ENCODE data around the gene CLCN1. TPM values are rescaled to one million over a fixed set of nuclear protein-coding genes. Genes with fewer than 3 reads are reported as not detected.

Gene CLCN1
- total RNA-seq, 2 donors from 2014 or later: 0.10 TPM; not detected in 1

DNA sequence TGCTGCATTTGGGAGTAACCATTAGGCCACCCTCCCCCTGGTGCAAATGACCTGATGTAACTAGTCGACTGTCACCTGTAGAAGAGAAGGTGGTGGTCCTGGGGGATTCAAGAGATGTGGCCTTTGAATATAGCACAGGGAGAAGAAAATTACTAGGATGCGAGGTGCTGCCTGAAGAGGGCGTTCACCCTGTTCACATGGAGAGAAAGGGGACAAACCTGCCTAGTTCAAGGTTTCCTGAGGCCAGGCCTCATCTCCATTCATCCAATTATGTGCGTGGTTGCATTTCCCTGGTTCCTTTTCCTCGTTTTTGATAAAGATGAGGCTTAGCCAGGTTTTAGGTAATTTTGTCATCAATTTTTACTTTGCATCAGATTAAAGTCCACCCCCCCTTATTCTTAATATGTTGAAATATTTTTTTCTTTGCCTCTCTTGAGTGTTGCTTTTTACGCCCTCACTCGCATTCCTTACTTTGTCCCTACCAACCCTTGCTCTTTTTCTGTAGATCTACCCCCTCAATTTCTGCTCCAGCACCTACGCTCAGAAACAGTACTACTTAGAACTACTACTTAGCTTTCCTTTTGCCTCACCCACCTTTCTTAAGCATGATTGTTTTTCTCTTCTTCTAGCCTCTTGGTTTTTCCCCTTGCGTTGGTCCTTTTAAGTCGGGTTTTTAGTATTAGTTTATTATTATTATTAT, 13.7 kb downstream of the CLCN1 start:
- ATAC-seq (no peak), DNase-seq (ENCODE audit: low spot score) (no peak)
- Mint-ChIP-seq H3K36me3 (no peaks in the 10 kb centered on the region), H3K4me3 (no peak overlapping the region), H3K9me3 (no peaks in the 10 kb centered on the region), H3K27me3 (peaks cover 0 to 2% of the 10 kb centered on the region in 2 donors), H3K27ac (no peak overlapping the region), H3K4me1 (ENCODE audit: low read depth in 2 of 2) (peaks cover 12 to 15% of the 10 kb centered on the region in 2 donors)

DNA sequence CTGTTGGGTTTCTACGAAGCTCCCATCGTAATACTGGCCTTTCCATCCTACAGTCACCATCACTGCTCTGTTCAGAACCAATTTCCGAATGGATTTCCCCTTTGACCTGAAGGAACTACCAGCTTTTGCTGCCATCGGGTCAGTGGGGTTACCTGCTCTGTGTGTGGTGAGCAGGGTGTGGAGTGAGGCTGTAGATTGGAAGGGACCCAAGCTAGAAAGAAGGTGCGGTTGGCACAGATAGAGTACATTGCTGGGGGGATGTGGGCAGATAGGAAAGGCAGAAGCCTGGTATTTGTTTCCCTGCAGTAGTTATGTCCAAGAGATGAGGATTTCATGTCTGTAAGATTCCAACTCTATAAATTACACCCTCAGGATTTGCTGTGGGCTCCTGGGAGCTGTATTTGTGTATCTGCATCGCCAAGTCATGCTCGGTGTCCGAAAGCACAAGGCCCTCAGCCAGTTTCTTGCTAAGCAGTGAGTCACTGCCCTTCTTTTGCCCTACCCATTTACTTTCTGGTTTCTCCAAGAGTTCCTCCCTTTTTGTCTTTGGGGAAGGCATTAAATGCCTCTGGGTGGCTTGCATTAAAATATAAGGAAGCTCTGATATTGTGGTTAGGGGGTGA, 15.4 kb downstream of the CLCN1 start:
- ATAC-seq (no peak), DNase-seq (ENCODE audit: low spot score) (no peak)
- Mint-ChIP-seq H3K27ac (no peak overlapping the region), H3K9me3 (no peaks in the 10 kb centered on the region), H3K27me3 (peaks cover 6 to 7% of the 10 kb centered on the region in 2 donors), H3K4me3 (no peak overlapping the region), H3K4me1 (ENCODE audit: low read depth in 2 of 2) (peaks cover 0 to 3% of the 10 kb centered on the region in 2 donors), H3K36me3 (no peaks in the 10 kb centered on the region)

DNA sequence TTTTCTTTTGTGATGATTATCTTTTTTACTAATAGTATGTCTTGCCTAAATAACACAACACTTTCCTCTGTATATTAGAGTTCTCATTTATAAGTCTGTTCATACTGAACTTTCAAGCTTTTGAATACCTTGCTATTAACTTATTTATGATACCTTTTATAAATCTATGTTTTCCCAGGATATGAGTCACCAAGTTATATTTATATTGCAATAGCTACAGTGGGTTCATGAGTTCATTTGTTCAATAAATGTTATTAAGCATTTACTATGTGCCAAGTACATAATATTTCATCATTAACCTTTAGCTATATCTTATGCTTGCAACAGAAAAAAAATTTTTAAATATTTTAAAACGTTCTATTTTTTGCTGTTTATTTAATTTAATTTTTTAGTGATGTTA, 18.3 kb downstream of the CLCN1 start:
- H3K27ac Mint-ChIP-seq: no peak overlapping the region
- H3K36me3 Mint-ChIP-seq: no peaks in the 10 kb centered on the region
- DNase-seq (ENCODE audit: low spot score) (no peak), ATAC-seq (no peak)
- H3K4me1 Mint-ChIP-seq (ENCODE audit: low read depth in 2 of 2): no peaks in the 10 kb centered on the region
- no peaks in the 10 kb centered on the region for H3K9me3 Mint-ChIP-seq
- no peak overlapping the region for H3K4me3 Mint-ChIP-seq
- peaks cover 9 to 14% of the 10 kb centered on the region in 2 donors for H3K27me3 Mint-ChIP-seq

DNA sequence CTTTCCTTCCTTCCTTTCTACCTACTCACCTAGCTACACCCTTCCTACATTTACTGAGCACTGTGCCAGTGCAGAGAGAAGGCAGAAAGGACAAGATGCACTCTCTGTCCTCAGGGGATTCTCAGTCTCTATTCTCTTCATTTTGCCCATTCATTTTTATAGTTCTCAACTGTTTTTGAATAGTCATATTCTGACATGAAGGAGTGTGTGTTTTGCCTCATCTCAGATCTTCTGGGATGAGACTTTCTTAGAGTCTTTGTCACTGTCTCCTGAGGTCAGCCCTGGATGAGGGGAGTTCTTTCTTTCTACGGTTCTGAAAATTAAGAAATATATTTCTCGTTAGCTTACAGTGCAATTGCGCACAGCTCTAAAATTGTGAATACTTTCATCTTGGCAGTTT, 21.3 kb downstream of the CLCN1 start:
- Mint-ChIP-seq H3K9me3 (no peaks in the 10 kb centered on the region), H3K4me1 (ENCODE audit: low read depth in 2 of 2) (no peaks in the 10 kb centered on the region), H3K27me3 (peaks cover 14 to 23% of the 10 kb centered on the region in 2 donors), H3K27ac (no peak overlapping the region), H3K36me3 (no peaks in the 10 kb centered on the region), H3K4me3 (no peak overlapping the region)
- DNase-seq (ENCODE audit: low spot score): no peak
- no peak for ATAC-seq

DNA sequence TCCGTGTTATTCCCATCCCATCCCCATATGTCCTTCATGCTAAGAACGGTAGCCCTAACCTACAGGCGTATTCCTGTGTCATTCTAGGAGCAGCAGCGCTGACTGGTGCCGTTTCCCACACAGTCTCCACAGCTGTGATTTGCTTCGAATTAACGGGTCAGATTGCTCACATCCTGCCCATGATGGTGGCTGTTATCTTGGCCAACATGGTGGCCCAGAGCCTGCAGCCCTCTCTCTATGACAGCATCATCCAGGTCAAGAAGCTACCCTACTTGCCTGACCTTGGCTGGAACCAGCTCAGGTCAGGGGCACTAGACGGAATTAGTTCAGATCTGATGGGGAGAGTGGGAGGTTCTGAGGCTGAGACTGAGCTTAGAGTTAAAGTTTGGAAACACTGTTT, 25.9 kb downstream of the CLCN1 start:
- ATAC-seq: no peak
- DNase-seq (ENCODE audit: low spot score): no peak
- Mint-ChIP-seq H3K36me3 (no peaks in the 10 kb centered on the region), H3K9me3 (no peaks in the 10 kb centered on the region), H3K27me3 (peaks cover 19 to 21% of the 10 kb centered on the region in 2 donors), H3K4me1 (ENCODE audit: low read depth in 2 of 2) (peaks cover 8 to 9% of the 10 kb centered on the region in 2 donors), H3K4me3 (no peak overlapping the region), H3K27ac (no peak overlapping the region)

DNA sequence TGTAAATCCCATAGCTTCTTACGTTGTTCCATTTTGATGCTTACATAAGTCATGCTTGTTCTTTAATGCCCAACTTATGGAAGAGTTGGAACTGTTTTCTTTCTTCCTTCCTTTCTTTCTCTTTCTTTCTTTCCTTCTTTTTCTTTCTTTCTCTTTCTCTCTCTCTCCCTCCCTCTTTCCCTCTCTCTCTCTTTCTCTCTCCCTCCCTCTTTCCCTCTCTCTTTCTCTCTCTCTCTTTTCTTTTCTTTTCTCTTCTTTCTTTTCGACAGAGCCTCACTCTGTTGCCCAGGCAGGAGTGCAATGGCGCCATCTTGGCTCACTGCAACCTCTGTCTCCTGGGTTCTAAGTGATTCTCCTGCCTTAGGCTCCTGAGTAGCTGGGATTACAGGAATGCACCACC, 27.7 kb downstream of the CLCN1 start:
- no peak for ATAC-seq
- Mint-ChIP-seq H3K27ac (no peak overlapping the region), H3K4me3 (no peak overlapping the region), H3K9me3 (no peaks in the 10 kb centered on the region), H3K4me1 (ENCODE audit: low read depth in 2 of 2) (peaks cover 8 to 9% of the 10 kb centered on the region in 2 donors), H3K27me3 (peaks cover 14 to 24% of the 10 kb centered on the region in 2 donors), H3K36me3 (no peaks in the 10 kb centered on the region)
- DNase-seq (ENCODE audit: low spot score): no peak

DNA sequence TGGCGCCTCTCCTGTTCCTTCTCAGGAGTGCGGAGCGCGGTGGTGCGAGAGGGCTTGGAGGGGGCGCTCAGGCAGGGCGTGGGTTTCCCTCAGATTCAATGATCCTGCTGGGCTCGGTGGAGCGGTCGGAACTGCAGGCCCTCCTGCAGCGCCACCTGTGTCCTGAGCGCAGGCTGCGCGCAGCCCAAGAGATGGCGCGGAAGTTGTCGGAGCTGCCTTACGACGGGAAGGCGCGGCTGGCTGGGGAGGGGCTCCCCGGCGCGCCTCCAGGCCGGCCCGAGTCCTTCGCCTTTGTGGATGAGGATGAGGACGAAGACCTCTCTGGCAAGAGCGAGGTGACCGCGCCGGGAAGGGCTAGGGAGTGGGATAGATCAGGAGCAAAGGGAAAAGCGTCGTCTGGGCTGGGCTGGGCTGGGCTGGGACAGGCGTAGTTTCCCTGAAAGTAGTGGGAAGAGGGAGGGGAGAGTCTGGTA, 29.6 kb downstream of the CLCN1 start:
- H3K9me3 Mint-ChIP-seq: no peaks in the 10 kb centered on the region
- H3K4me3 Mint-ChIP-seq: peak overlapping the region; percentile 77
- peaks cover 8 to 9% of the 10 kb centered on the region in 2 donors for H3K4me1 Mint-ChIP-seq (ENCODE audit: low read depth in 2 of 2)
- no peaks in the 10 kb centered on the region for H3K36me3 Mint-ChIP-seq
- DNase-seq (ENCODE audit: low spot score) (peak; percentile 78), ATAC-seq (peak; percentile 93 to 96)
- peak overlapping the region; percentile 53 to 79 for H3K27ac Mint-ChIP-seq
- H3K27me3 Mint-ChIP-seq: peaks cover 10 to 16% of the 10 kb centered on the region in 2 donors

DNA sequence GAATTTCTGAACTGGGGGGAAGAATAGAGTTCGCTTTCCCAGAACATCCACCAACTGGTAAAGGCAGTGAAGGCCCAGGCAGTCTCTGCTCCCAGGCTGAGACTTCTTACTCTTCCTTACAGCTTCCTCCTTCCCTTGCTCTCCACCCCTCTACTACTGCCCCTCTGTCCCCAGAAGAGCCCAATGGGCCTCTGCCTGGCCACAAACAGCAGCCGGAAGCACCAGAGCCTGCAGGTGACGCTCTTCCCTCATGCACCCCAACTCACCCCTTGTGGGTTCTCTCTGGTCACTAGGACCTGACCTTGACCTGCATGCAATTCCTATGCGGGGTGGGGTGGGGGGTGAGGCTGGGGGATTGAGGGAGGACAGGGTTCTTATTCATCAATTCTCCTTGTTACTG, 30.1 kb downstream of the CLCN1 start:
- no peak for DNase-seq (ENCODE audit: low spot score)
- Mint-ChIP-seq H3K9me3 (no peaks in the 10 kb centered on the region), H3K27me3 (peaks cover 8 to 16% of the 10 kb centered on the region in 2 donors), H3K4me1 (ENCODE audit: low read depth in 2 of 2) (peaks cover 8 to 9% of the 10 kb centered on the region in 2 donors), H3K36me3 (no peaks in the 10 kb centered on the region), H3K27ac (no peak overlapping the region), H3K4me3 (peak overlapping the region; percentile 77)
- no peak for ATAC-seq

DNA sequence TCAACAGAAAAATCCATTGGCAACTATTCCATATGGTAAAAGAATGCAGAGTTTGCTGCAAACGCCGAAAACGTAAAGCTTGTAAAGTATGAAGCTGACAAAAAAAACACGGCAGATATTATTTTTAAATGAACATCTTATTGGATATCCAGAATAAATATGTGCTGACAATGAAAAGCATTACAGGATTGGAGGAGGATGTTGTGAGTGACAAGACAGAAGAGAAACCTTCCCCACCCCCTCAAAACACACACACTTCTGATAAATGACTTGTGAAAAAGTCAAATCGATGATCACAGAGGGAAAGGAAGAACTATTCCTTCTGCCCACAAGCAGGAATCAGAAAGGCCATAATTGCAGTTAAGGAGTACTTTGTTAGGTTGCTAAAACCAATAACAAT, 32.0 kb downstream of the CLCN1 start:
- ATAC-seq (no peak), DNase-seq (ENCODE audit: low spot score) (no peak)
- Mint-ChIP-seq H3K4me1 (ENCODE audit: low read depth in 2 of 2) (peaks cover 8 to 9% of the 10 kb centered on the region in 2 donors), H3K27me3 (peaks cover 8 to 16% of the 10 kb centered on the region in 2 donors), H3K27ac (no peak overlapping the region), H3K9me3 (no peaks in the 10 kb centered on the region), H3K4me3 (no peak overlapping the region), H3K36me3 (no peaks in the 10 kb centered on the region)

DNA sequence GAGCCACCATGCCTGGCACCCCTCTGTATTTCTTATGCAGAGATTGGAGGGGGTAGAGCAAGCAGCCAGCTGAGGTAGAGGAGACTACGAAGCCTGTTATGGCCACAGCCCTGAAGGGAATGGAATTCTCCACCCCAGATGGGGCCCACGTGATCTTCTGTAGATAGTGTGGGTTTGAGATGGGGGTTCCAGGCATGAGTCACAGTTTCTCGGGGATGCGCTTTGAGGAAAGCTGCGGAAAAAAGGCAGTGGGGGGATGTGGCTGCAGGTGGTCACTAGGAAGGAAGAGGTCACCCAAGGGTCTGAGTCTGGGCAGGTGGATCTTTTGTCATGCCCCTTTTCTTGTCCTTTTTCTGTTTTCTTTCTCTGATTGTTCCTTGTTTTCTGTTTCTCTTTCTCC, 35.1 kb downstream of the CLCN1 start:
- Mint-ChIP-seq H3K27me3 (peaks cover 8 to 13% of the 10 kb centered on the region in 2 donors), H3K4me3 (no peak overlapping the region), H3K27ac (no peak overlapping the region), H3K4me1 (ENCODE audit: low read depth in 2 of 2) (peaks cover 0 to 4% of the 10 kb centered on the region in 2 donors), H3K9me3 (no peaks in the 10 kb centered on the region), H3K36me3 (no peaks in the 10 kb centered on the region)
- no peak for ATAC-seq
- DNase-seq (ENCODE audit: low spot score): no peak

DNA sequence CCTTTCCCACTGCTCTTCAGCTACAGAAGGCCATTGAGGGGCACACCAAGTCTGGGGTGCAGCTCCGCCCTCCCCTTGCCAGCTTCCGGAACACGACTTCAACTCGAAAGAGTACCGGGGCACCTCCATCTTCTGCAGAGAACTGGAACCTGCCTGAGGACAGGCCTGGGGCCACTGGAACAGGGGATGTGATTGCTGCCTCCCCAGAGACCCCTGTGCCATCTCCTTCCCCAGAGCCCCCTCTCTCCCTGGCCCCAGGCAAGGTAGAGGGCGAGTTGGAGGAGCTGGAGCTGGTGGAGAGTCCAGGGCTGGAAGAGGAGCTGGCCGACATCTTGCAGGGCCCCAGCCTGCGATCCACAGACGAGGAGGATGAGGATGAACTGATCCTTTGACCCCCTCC, 35.7 kb downstream of the CLCN1 start:
- Mint-ChIP-seq H3K27me3 (peaks cover 6 to 11% of the 10 kb centered on the region in 2 donors), H3K4me1 (ENCODE audit: low read depth in 2 of 2) (peaks cover 0 to 4% of the 10 kb centered on the region in 2 donors), H3K9me3 (no peaks in the 10 kb centered on the region), H3K27ac (no peak overlapping the region), H3K36me3 (no peaks in the 10 kb centered on the region), H3K4me3 (no peak overlapping the region)
- no peak for DNase-seq (ENCODE audit: low spot score)
- ATAC-seq: no peak

DNA sequence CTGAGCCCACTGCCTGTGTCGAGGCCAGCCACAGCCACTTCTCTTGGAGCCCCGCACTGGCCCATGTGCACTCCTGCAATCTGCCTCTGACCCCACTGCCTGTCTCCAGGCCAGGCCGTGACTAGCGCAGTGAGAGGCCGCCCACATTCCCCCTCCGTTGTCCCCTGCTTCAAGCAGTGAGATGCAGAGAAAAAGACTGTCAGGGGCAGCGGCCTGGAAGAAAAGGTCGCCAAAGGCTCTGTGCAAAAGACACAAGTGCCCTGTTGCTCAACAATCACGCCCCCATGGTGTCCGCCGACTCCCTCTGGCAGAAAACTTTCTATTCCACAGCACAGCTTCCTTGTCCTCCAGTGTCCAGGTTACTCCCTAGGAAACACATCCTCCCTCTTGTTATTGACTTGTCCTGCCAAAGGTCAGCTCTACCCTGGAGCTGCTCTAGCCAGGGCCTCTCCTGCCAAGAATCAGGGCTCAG, 36.7 kb downstream of the CLCN1 start:
- Mint-ChIP-seq H3K27ac (no peak overlapping the region), H3K27me3 (peaks cover 0 to 6% of the 10 kb centered on the region in 2 donors), H3K4me3 (no peak overlapping the region), H3K4me1 (ENCODE audit: low read depth in 2 of 2) (peaks cover 0 to 4% of the 10 kb centered on the region in 2 donors), H3K36me3 (no peaks in the 10 kb centered on the region), H3K9me3 (no peaks in the 10 kb centered on the region)
- DNase-seq (ENCODE audit: low spot score): no peak
- no peak for ATAC-seq

DNA sequence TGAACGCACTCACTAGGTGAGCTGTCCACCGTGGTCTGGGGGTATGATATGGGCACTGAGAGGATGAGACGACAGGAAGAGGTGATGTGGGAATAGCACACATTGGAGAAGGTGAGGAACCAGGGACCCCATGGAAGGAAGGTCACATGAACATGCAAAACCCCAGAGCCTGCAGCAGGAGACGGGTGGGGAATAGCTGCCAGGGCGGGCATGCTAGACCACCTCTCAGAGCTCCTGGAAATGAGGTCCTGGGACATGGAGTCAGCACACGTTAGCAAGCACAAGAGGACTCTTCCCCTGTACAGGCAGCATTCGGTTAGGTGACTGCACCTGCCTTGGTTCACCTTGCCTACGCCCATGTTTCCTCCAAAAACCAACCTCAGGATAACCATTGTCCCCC, 38.5 kb downstream of the CLCN1 start:
- ATAC-seq (no peak), DNase-seq (ENCODE audit: low spot score) (no peak)
- H3K9me3 Mint-ChIP-seq: no peaks in the 10 kb centered on the region
- H3K4me3 Mint-ChIP-seq: no peak overlapping the region
- no peaks in the 10 kb centered on the region for H3K36me3 Mint-ChIP-seq
- H3K4me1 Mint-ChIP-seq (ENCODE audit: low read depth in 2 of 2): peaks cover 0 to 7% of the 10 kb centered on the region in 2 donors
- no peak overlapping the region for H3K27ac Mint-ChIP-seq
- H3K27me3 Mint-ChIP-seq: peaks cover 0 to 6% of the 10 kb centered on the region in 2 donors

DNA sequence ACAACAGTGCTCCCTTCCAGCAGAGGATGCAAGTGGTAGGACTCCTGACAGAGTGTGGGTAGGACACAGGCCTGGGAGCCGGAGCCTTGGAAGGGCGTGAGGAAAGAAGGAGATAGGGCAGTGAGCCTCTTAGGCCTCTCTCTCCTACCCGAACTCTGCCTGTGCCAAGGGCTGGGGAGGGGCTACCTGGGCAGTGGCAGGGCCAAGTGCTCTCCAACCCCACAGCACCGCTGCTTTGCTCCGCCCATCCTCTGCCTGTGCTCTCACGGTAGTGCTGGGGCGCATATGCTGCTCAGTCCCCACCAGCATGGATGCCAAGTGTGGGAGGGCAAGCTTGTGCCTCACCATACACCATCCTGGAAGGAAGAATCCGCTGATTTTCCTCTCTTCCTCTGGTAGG, 39.1 kb downstream of the CLCN1 start:
- ATAC-seq (no peak), DNase-seq (ENCODE audit: low spot score) (no peak)
- no peak overlapping the region for H3K27ac Mint-ChIP-seq
- H3K4me1 Mint-ChIP-seq (ENCODE audit: low read depth in 2 of 2): peaks cover 0 to 8% of the 10 kb centered on the region in 2 donors
- H3K36me3 Mint-ChIP-seq: no peaks in the 10 kb centered on the region
- H3K9me3 Mint-ChIP-seq: no peaks in the 10 kb centered on the region
- no peak overlapping the region for H3K4me3 Mint-ChIP-seq
- peaks cover 0 to 2% of the 10 kb centered on the region in 2 donors for H3K27me3 Mint-ChIP-seq

Measured in natural killer cell treated with Interleukin-12 subunit alpha and Interleukin-12 subunit beta and Interleukin-15 and Interleukin-18, amount 100 ng/mL, for 72 hours (primary cell).